OCI-LY1 (cell line): ENCODE measurements around the gene CD81.

Experiments used
- H2AFZ ChIP-seq: fragments of 200-600 bp; sonication (generic), shearing (Covaris generic); 2 replicates; pipeline ENCODE4 v1.6.0; 2014; ENCODE audit warnings: antibody characterized with exemption, mild to moderate bottlenecking, low read length
- H3F3A ChIP-seq: fragments of 200-600 bp; sonication (generic), shearing (Covaris generic); 2 replicates; pipeline ENCODE4 v1.6.0; 2014; ENCODE audit warnings: mild to moderate bottlenecking, antibody characterized with exemption, low read length, moderate library complexity; ENCODE audit not compliant: insufficient read depth
- H3K27ac ChIP-seq: fragments of 200-600 bp; sonication (generic); 2 replicates; pipeline ENCODE4 v1.5.1; 2014; ENCODE audit warnings: low read length, mixed run types, mild to moderate bottlenecking, low read depth; ENCODE audit not compliant: poor library complexity, severe bottlenecking
- H3K27me3 ChIP-seq: fragments of 200-600 bp; sonication (generic); 2 replicates; pipeline ENCODE4 v1.6.0; 2014; ENCODE audit warnings: antibody characterized with exemption, mild to moderate bottlenecking, low read length, moderate library complexity; ENCODE audit not compliant: insufficient read depth
- H3K36me3 ChIP-seq: fragments of 200-600 bp; sonication (generic); 2 replicates; pipeline ENCODE4 v1.6.1; 2014; ENCODE audit warnings: mild to moderate bottlenecking, antibody characterized with exemption, low read length, moderate library complexity, mixed read lengths; ENCODE audit not compliant: insufficient read depth
- H3K4me1 ChIP-seq: fragments of 200-600 bp; sonication (generic); 2 replicates; pipeline ENCODE4 v1.5.1; 2014; ENCODE audit warnings: mild to moderate bottlenecking, low read length, moderate library complexity; ENCODE audit not compliant: insufficient read depth, severe bottlenecking
- H3K4me2 ChIP-seq: fragments of 200-600 bp; sonication (generic), shearing (Covaris generic); 2 replicates; pipeline ENCODE4 v1.6.1; 2014; ENCODE audit warnings: low read length
- H3K4me3 ChIP-seq: fragments of 200-600 bp; sonication (generic); 2 replicates; pipeline ENCODE4 v1.5.1; 2014; ENCODE audit warnings: low read length, low read depth, mild to moderate bottlenecking, mixed read lengths; ENCODE audit not compliant: poor library complexity, severe bottlenecking
- H3K79me2 ChIP-seq: fragments of 200-600 bp; shearing (Covaris generic); 2 replicates; pipeline ENCODE4 v1.6.1; 2016; ENCODE audit warnings: mixed run types, low read length, mixed read lengths; ENCODE audit not compliant: insufficient read depth
- H3K9ac ChIP-seq: fragments of 200-600 bp; sonication (generic), shearing (Covaris generic); 2 replicates; pipeline ENCODE4 v1.6.1; 2014; ENCODE audit warnings: mild to moderate bottlenecking, low read length, mixed read lengths
- H3K9me2 ChIP-seq: fragments of 200-600 bp; sonication (generic), shearing (Covaris generic); 2 replicates; pipeline ENCODE4 v1.6.1; 2014; ENCODE audit warnings: low read depth, mild to moderate bottlenecking, low read length, mixed read lengths
- H3K9me3 ChIP-seq: fragments of 200-600 bp; shearing (Covaris generic); 2 replicates; pipeline ENCODE4 v1.6.1; 2014; ENCODE audit warnings: low read length, mixed read lengths
- H4K20me1 ChIP-seq: fragments of 200-600 bp; sonication (generic), shearing (Covaris generic); 2 replicates; pipeline ENCODE4 v1.6.0; 2016; ENCODE audit warnings: mild to moderate bottlenecking, low read length; ENCODE audit not compliant: insufficient read depth
- EZH2 ChIP-seq: fragments of 200-600 bp; sonication (generic), shearing (Covaris generic); IDR thresholded peaks from 2 replicates; pipeline ENCODE4 v1.8.0; 2017; ENCODE audit warnings: borderline replicate concordance, mixed run types, mild to moderate bottlenecking, antibody characterized with exemption, low read length, moderate library complexity, mixed read lengths
- TF ChIP-seq, protein P1 (sequence below): fragments of 200-600 bp; sonication (generic), shearing (Covaris generic); IDR thresholded peaks from 2 replicates; pipeline ENCODE4 v1.5.1; 2017; ENCODE audit warnings: mild to moderate bottlenecking, antibody characterized with exemption, low read length, moderate library complexity, mixed read lengths

The CD81 gene

DNA sequence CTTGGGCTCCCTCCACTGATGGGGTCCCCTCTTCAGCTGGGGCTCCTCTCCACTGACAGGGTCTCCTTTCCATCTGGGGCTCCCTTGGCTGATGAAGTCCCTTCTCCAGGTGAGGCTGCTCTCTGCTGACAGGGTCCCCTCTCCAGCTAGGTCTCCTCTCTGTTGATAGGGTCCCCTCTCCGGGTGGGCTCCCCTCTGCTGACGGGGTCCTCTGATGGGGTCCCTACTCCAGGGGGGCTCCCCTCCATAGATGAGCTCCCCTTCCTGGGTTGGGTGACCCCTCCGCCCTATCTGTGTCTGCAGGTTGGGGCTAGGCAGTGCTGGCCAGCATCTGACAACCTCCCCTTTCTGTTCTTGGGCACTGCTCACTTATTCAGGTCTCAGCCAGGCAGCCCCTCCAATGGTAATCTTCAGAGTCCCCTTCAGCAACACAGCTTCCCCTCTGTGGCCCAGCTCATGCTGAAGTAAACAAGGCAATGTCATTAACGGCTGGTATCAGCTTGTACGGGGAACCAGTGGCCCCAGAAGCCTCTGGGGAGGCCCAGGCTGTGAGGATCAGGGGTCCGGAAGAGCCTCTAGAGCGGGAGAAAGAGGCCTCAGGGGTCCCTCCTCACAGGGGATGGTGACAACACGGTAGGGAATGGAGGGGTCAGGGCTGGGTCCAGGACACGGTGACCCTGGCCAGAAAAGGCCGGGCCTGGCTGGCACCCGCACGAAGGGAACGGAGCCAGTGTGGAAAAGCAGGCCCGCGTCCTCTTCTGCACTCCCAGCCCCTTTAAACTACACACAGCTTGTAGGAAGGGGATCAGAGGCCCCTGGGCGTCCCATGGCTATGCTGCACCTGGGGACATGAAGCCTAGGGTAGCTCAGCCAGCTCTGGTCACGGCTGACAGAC lies 9.6 kb upstream of the CD81 start:
- Histone ChIP-seq H3K9me3 (no peaks in the 10 kb centered on the region), H3F3A (no peaks in the 10 kb centered on the region), H3K27me3 (0 out of 2 replicates have a peak, but pooled peaks cover 3% of the 10 kb centered on the region), H3K4me1 (no peaks in the 10 kb centered on the region), H3K9ac (no peak overlapping the region), H3K27ac (no peak overlapping the region), H3K9me2 (no peaks in the 10 kb centered on the region), H3K36me3 (no peaks in the 10 kb centered on the region), H3K4me3 (no peak overlapping the region), H3K4me2 (no peak overlapping the region), H2AFZ (no peak overlapping the region), H3K79me2 (no peaks in the 10 kb centered on the region), H4K20me1 (no peaks in the 10 kb centered on the region)
- TF ChIP-seq, protein P1, sequence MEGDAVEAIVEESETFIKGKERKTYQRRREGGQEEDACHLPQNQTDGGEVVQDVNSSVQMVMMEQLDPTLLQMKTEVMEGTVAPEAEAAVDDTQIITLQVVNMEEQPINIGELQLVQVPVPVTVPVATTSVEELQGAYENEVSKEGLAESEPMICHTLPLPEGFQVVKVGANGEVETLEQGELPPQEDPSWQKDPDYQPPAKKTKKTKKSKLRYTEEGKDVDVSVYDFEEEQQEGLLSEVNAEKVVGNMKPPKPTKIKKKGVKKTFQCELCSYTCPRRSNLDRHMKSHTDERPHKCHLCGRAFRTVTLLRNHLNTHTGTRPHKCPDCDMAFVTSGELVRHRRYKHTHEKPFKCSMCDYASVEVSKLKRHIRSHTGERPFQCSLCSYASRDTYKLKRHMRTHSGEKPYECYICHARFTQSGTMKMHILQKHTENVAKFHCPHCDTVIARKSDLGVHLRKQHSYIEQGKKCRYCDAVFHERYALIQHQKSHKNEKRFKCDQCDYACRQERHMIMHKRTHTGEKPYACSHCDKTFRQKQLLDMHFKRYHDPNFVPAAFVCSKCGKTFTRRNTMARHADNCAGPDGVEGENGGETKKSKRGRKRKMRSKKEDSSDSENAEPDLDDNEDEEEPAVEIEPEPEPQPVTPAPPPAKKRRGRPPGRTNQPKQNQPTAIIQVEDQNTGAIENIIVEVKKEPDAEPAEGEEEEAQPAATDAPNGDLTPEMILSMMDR: no peak
- TF ChIP-seq EZH2: no peak

DNA sequence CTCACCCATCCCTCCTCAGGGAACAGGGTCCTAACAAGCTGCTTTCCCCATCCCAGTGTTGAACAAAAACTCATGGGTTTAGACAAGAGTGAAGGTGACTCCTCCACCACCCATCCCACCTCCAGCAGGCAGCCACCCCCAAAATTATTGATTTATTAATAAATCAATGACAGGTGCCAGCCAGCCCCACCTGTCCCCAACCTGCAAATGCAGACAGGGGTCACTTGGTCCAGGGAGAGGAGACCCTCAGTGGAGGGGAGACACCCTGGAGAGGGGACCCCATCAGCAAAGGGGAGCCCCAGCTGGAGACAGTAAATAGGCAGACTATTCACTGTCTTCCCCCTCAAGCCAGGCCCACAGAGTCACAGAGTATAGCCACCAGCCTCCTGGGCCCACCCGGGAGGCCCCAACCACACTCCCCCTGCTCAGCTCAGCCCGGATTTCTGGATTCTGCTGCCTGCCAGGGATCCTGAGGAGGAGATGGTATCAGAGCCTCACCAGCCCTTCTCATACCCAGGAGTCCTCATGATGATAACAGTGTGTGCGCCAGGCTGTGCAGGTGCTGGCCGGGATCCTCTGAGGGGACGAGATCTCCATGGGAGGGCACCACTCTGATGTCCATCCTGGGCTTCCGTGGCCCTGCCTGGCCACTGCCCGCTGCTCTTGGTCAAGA lies 8.8 kb upstream of the CD81 start:
- H3F3A ChIP-seq: no peaks in the 10 kb centered on the region
- no peaks in the 10 kb centered on the region for H3K4me1 ChIP-seq
- TF ChIP-seq, protein P1: no peak
- no peak for TF ChIP-seq EZH2
- H2AFZ ChIP-seq: no peak overlapping the region
- no peak overlapping the region for H3K4me3 ChIP-seq
- no peak overlapping the region for H3K9ac ChIP-seq
- no peaks in the 10 kb centered on the region for H3K36me3 ChIP-seq
- H3K27ac ChIP-seq: no peak overlapping the region
- H3K79me2 ChIP-seq: no peaks in the 10 kb centered on the region
- H3K27me3 ChIP-seq: 0 out of 2 replicates have a peak, but pooled peaks cover 3% of the 10 kb centered on the region
- H3K9me3 ChIP-seq: no peaks in the 10 kb centered on the region
- no peaks in the 10 kb centered on the region for H3K9me2 ChIP-seq
- no peaks in the 10 kb centered on the region for H4K20me1 ChIP-seq
- no peak overlapping the region for H3K4me2 ChIP-seq

DNA sequence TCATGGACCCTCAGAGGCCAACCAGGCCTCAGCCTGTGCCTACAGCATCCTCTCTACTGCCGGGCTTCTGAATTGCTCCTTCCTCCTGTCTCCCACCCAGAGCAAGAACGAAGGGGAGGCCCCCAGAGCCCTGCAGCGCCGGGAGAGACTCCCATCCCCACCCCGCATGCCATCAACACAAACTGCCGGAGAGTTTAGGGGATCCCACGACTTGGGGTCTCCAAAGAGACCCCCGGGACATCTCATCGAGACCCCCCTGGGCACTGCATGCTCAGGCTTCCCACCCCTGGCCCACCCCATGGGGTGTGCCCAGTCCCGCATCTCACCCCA lies 8.3 kb upstream of the CD81 start:
- Histone ChIP-seq H3K27me3 (0 out of 2 replicates have a peak, but pooled peaks cover 3% of the 10 kb centered on the region), H3K4me1 (no peaks in the 10 kb centered on the region), H3K27ac (no peak overlapping the region), H3K9me3 (no peaks in the 10 kb centered on the region), H2AFZ (no peak overlapping the region), H3K4me3 (no peak overlapping the region), H4K20me1 (no peaks in the 10 kb centered on the region), H3K79me2 (no peaks in the 10 kb centered on the region), H3F3A (no peaks in the 10 kb centered on the region), H3K4me2 (no peak overlapping the region), H3K9ac (no peak overlapping the region), H3K36me3 (no peaks in the 10 kb centered on the region), H3K9me2 (no peaks in the 10 kb centered on the region)
- no peak for TF ChIP-seq EZH2
- TF ChIP-seq, protein P1: no peak
